Upper lobe of left lung (tissue), 4 donors: ENCODE results near the gene VPS35L.

ENCODE experiments used
- CTCF ChIP-seq, 6 experiments: fragments of 450-650 bp in 4 of 6; fragments of 200-600 bp in 2 of 6; sonication (generic) in 2 of 6; IDR thresholded peaks; one replicate each; pipeline ENCODE4 v1.5.1; 2016 to 2019; ENCODE audit warnings: antibody characterized with exemption in 6 of 6
- POLR2A ChIP-seq, 4 donors: fragments of 450-650 bp; IDR thresholded peaks; one replicate each; pipeline ENCODE4 v1.5.1; 2016 to 2017; ENCODE audit warnings: antibody characterized with exemption in 4 of 4, mild to moderate bottlenecking in 2 of 4

- TF ChIP-seq CTCF (IDR thresholded peaks at IDR 0.05) (no peak), POLR2A (IDR thresholded peaks at IDR 0.05) (no peak)
These were observed 167.5 kb downstream of the VPS35L start for GRCh38 chr16:19722981-19723380.
